Globus pallidus (tissue), 1 donor: ENCODE data around the gene SLC66A2.

ENCODE experiments used
- DNase-seq: peaks from one replicate; pipeline ENCODE4 v3.0.0-alpha.2; 2015; ENCODE audit warnings: low spot score

Gene SLC66A2

GRCh38 chr18:79919089-79919488 is 32.4 kb downstream of the SLC66A2 start:
- no peak for DNase-seq

- DNase-seq: no peak
These were observed 32.8 kb downstream of the SLC66A2 start for GRCh38 chr18:79918615-79919011.

- no peak for DNase-seq
These were observed 33.4 kb downstream of the SLC66A2 start for GRCh38 chr18:79917853-79918614.

GRCh38 chr18:79917169-79917852 is 34.1 kb downstream of the SLC66A2 start:
- DNase-seq: no peak

DNA sequence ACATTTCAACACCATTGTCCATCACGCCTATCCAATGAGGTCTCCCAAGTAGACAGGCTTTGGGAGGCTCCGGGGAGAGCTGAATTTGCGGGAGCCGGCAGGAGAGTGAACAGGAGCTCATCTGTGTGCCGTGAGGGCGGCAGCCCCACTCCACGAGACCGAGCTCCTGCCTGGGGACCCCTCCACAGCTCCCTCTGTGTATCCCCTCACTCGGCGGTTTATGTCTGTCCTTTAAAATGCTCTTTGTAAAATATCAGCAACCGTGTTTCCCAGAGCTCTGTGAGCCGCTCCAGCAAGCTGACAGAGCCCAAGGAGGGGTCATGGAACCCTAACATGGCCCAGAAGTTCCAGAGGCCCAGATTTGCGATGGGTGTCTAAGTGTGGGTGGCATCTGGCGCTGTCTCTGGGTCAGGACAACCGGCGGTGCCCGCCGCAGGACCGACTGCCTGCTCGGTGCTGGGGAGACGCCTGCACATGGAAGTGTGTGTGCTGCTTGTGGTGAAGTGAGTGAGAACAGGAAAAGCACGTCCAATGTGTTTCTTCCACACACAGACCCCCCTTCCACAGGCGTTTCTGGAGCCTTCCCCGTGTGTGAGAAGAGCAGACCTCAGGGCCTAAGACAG is 34.8 kb downstream of the SLC66A2 start:
- no peak for DNase-seq

DNA sequence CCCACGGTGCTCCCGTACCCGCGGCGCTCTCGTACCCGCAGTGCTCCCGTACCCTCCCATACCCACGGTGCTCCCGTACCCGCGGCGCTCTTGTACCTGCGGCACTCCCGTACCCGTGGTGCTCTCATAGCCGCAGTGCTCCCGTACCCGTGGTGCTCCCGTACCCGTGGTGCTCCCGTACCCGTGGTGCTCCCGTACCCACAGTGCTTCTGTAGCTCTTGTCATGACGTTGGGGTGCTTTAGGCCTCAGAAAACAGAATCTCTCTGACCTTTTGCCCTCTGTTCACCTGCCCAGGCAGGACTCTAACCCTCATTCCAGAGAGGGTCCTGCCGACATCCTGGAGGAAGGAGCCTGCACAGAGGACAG is 35.3 kb downstream of the SLC66A2 start:
- no peak for DNase-seq

DNA sequence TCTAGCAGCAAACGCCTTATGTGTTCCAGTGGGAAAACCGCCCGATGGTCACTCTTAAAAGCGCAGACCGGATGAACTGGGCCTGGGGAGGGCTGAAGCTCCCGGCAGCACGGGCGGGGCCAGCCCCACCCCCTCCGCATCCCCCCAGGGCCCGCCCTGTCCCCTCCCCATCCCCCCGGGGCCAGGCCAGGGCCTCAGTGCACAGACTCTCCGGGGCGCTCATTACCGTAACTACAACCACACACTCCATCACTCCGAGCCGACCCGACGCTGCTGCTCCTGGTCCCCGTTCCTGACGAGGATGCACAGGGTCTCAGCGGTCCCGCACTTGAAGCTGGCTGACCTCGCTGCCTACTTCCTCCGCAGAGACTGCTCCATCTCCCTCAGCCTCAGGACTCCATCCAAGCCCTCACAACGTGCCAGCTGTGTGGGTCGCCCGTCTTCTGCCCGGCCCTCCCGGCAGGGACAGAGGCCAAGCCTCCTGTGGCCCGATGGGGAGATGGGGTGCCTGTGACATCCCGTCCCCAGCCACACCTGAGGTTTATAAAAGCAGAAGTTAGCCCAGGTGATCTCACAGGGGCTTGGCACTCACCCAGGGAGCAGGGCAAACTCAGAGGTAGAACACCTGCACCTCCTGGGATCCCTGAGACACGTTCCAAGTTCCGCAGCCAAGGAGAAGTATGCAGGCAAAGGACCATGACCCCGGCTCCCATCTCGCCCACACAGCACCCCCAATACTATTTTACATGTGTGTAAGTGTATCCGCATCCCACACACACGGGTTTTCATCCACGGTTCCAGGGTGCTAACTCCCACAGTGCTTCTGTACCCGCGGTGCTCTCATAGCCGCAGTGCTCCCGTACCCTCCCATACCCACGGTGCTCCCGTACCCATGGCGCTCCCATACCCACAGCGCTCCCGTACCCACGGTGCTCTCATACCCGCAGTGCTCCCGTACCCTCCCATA is 36.0 kb downstream of the SLC66A2 start:
- DNase-seq: no peak

DNA sequence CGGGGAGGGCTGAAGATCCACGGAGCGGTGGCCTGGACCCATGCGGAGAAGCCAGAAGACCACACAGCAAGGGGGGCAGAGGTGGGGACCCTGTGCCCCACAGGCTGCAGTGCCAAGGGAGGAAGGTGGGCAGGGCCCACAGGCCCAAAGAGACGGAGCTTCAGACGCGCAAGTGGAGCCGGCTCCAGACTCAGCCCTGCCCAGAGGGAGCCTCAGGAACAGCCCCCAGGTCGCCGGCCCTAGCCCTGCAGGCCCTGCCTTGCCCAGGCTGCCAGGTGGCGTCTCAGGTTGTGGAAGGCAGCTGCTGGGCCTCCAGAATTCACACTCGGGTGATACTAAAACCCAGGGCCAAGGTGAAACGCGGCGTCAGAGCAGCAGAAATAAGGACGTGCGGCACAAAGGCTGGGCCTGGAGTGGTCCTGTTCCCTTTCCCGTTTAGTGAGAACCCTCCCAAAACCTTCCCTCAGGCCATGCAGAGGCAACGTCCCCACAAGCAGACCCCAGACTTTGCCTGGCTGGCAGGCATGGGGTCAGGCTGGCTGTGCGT is 36.8 kb downstream of the SLC66A2 start:
- no peak for DNase-seq

GRCh38 chr18:79912994-79913831 is 38.2 kb downstream of the SLC66A2 start:
- no peak for DNase-seq

GRCh38 chr18:79912409-79912991 is 39.0 kb downstream of the SLC66A2 start:
- no peak for DNase-seq

DNA sequence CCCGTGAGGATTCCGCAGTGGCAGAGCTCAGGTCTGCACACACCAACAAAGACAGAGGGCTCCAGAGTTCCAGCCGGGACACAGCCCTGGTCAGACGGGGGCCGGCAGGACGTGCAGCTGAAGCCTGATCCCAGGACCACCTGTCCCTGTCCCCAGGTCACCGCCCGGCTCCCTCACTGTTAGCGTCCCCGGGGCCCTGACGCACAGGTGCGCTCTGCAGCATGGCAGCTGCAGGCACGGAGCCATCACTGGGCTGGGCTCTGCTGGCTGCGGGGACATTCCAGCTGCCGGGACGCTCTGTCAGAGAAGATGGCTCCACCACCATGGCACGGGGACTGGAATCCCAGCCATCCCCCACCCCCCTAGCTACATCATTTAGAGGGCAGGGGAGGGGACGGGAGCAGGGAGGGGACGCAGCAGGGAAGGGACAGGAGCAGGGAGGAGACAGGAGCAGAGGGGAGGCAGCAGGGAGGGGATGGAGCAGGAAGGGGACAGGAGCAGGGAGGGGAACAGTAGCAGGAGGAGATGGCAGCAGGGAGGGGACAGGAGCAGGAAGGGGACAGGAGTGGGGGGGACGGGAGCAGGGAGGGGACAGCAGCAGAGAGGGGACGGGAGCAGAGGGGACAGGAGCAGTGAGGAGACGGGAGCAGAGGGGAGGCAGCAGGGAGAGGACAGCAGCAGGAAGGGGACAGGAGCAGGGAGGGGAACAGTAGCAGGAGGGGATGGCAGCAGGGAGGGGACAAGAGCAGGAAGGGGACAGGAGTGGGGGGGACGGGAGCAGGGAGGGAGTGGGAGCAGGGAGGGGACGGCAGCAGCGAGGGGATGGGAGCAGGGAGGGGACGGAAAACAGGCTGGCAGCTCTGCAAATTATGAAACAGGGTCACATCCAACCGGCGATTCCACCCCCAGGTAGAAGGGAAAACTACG is 39.8 kb downstream of the SLC66A2 start:
- DNase-seq: no peak

DNA sequence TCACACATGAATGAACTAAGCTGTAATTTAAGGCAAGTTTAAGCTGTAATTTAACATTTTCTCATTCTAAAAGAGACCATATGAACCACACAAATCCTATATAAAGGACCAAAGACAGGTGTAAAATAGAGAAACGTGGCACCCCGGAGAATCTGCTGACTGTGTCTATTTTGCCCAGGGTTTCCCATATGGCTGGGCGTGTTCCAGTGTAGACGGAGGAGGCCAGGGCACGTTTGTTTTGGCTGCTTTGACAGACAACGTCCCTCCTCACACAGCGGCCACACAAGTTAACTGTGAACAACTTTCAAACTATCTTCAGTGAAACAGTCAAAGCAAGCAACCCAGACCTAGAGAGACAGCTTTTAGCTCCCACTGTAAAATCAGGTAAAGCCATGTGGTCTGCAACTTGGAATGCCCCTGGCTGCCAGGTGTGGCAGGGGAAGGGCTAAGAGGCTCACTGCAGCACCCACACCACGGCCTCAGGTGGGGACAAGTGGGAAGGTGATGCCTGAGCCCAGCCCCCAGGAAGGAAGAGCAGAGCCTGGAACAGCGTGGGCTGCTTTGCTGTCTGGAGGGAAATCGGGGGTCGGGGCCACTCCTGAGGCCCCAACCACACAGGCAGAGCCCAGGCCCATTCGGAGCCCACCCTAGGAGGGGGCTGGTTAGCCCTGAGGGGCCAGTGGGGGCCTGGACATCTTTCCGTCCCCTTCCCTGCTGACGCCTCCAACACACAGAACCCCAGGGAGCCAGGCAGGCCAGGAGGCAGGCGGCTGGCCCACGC is 40.7 kb downstream of the SLC66A2 start:
- DNase-seq: no peak

GRCh38 chr18:79906706-79907105 is 44.7 kb downstream of the SLC66A2 start:
- DNase-seq: no peak

- no peak for DNase-seq
These were observed 45.5 kb downstream of the SLC66A2 start for GRCh38 chr18:79905993-79906392.

- no peak for DNase-seq
These were observed 46.0 kb downstream of the SLC66A2 start for GRCh38 chr18:79905389-79905911.

- no peak for DNase-seq
These were observed 46.9 kb downstream of the SLC66A2 start for GRCh38 chr18:79904357-79905147.

GRCh38 chr18:79903787-79904356 is 47.6 kb downstream of the SLC66A2 start:
- no peak for DNase-seq
